ENCODE results near the gene TTC23.

Gene TTC23

GRCh38 chr15:99209326-99209725 is 40.1 kb downstream of the TTC23 start:
- Histone ChIP-seq H3K4me1 (ENCODE audit: control insufficient read depth, insufficient read depth, low read depth, low read length) (peaks cover 7% of the 10 kb centered on the region), H3K27me3 (ENCODE audit: control insufficient read depth in 1 of 2, insufficient read depth in 1 of 2, low read length in 2 of 2) (no peaks in the 10 kb centered on the region), H2BK12ac (ENCODE audit: low read length in 2 of 2) (no peak overlapping the region), H4K8ac (ENCODE audit: low read length) (no peak overlapping the region), H2AFZ (ENCODE audit: low read depth, low read length) (no peak overlapping the region), H3K23ac (ENCODE audit: low read length in 2 of 2) (no peak overlapping the region), H2BK120ac (ENCODE audit: low read depth, low read length) (no peak overlapping the region), H3K4me3 (ENCODE audit: insufficient read depth in 1 of 2, low read depth in 1 of 2, low read length in 2 of 2) (no peak overlapping the region), H3K4ac (ENCODE audit: low read depth in 1 of 2, low read length in 2 of 2) (no peak overlapping the region), H3K79me1 (replicated peaks; ENCODE audit: low read length, poor library complexity, severe bottlenecking) (peaks cover 5% of the 10 kb centered on the region), H3K9ac (ENCODE audit: low read length) (no peak overlapping the region), H3K14ac (ENCODE audit: low read length in 2 of 2) (no peak overlapping the region), H2BK5ac (ENCODE audit: low read depth, low read length, poor library complexity, severe bottlenecking) (no peak overlapping the region), H3K18ac (ENCODE audit: low read depth in 1 of 2, low read length in 2 of 2) (no peak overlapping the region), H2BK15ac (ENCODE audit: low read depth, poor library complexity, severe bottlenecking) (no peak overlapping the region), H3K27ac (ENCODE audit: low read length, poor library complexity, severe bottlenecking) (no peak overlapping the region), H3K36me3 (ENCODE audit: control insufficient read depth in 1 of 2, insufficient read depth in 2 of 2, low read depth in 1 of 2, low read length in 2 of 2) (peaks cover 2 to 24% of the 10 kb centered on the region in 2 experiments), H2AK5ac (ENCODE audit: low read length, severe bottlenecking) (no peak overlapping the region), H4K91ac (ENCODE audit: low read length) (no peak overlapping the region), H3K4me2 (ENCODE audit: low read length, poor library complexity, severe bottlenecking) (no peak overlapping the region), H3K9me3 (ENCODE audit: control insufficient read depth, low read length) (no peaks in the 10 kb centered on the region)
- no CpG with 5 or more reads among the region's 2 CpGs for WGBS
- no peak for DNase-seq

DNA sequence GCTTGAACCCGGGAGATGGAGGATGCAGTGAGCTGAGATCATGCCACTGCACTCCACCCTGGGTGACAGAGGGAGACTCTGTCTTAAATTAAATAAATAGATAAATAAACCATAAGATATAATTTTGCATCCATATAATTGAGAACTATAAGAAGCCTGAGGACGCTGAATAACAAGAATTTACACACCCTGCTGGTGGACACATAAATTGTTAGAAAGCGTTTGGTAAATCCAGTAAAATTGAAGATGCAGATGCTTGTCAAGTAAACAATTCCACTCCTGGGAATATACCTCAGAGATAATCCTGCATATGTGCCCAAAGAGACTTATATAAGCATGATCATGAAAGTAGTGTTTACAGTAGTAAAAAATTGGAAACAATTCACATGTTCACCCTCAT is 41.7 kb downstream of the TTC23 start:
- Histone ChIP-seq H3K36me3 (ENCODE audit: control insufficient read depth in 1 of 2, insufficient read depth in 2 of 2, low read depth in 1 of 2, low read length in 2 of 2) (peaks cover 0 to 24% of the 10 kb centered on the region in 2 experiments), H3K4ac (ENCODE audit: low read depth in 1 of 2, low read length in 2 of 2) (no peak overlapping the region), H4K8ac (ENCODE audit: low read length) (no peak overlapping the region), H2BK5ac (ENCODE audit: low read depth, low read length, poor library complexity, severe bottlenecking) (no peak overlapping the region), H2BK15ac (ENCODE audit: low read depth, poor library complexity, severe bottlenecking) (no peak overlapping the region), H3K4me1 (ENCODE audit: control insufficient read depth, insufficient read depth, low read depth, low read length) (peaks cover 6% of the 10 kb centered on the region), H3K4me2 (ENCODE audit: low read length, poor library complexity, severe bottlenecking) (no peak overlapping the region), H2AK5ac (ENCODE audit: low read length, severe bottlenecking) (no peak overlapping the region), H2BK12ac (ENCODE audit: low read length in 2 of 2) (no peak overlapping the region), H3K23ac (ENCODE audit: low read length in 2 of 2) (no peak overlapping the region), H3K27me3 (ENCODE audit: control insufficient read depth in 1 of 2, insufficient read depth in 1 of 2, low read length in 2 of 2) (no peaks in the 10 kb centered on the region), H3K27ac (ENCODE audit: low read length, poor library complexity, severe bottlenecking) (no peak overlapping the region), H3K9me3 (ENCODE audit: control insufficient read depth, low read length) (no peaks in the 10 kb centered on the region), H2AFZ (ENCODE audit: low read depth, low read length) (no peak overlapping the region), H4K91ac (ENCODE audit: low read length) (no peak overlapping the region), H3K4me3 (ENCODE audit: insufficient read depth in 1 of 2, low read depth in 1 of 2, low read length in 2 of 2) (no peak overlapping the region), H2BK120ac (ENCODE audit: low read depth, low read length) (no peak overlapping the region), H3K14ac (ENCODE audit: low read length in 2 of 2) (no peak overlapping the region), H3K9ac (ENCODE audit: low read length) (no peak overlapping the region), H3K79me1 (replicated peaks; ENCODE audit: low read length, poor library complexity, severe bottlenecking) (peaks cover 5% of the 10 kb centered on the region), H3K18ac (ENCODE audit: low read depth in 1 of 2, low read length in 2 of 2) (no peak overlapping the region)
- DNase-seq: no peak
- 100% methylated on average over 1 of the region's 3 CpGs for WGBS

- H3K36me3 ChIP-seq (ENCODE audit: control insufficient read depth in 1 of 2, insufficient read depth in 2 of 2, low read depth in 1 of 2, low read length in 2 of 2): peaks cover 4 to 28% of the 10 kb centered on the region in 2 experiments
- H2BK5ac ChIP-seq (ENCODE audit: low read depth, low read length, poor library complexity, severe bottlenecking): no peak overlapping the region
- no peak overlapping the region for H3K23ac ChIP-seq (ENCODE audit: low read length in 2 of 2)
- H2BK15ac ChIP-seq (ENCODE audit: low read depth, poor library complexity, severe bottlenecking): no peak overlapping the region
- no peak overlapping the region for H3K14ac ChIP-seq (ENCODE audit: low read length in 2 of 2)
- no peak overlapping the region for H2BK12ac ChIP-seq (ENCODE audit: low read length in 2 of 2)
- H4K91ac ChIP-seq (ENCODE audit: low read length): no peak overlapping the region
- DNase-seq: no peak
- H2BK120ac ChIP-seq (ENCODE audit: low read depth, low read length): no peak overlapping the region
- H4K8ac ChIP-seq (ENCODE audit: low read length): no peak overlapping the region
- H2AK5ac ChIP-seq (ENCODE audit: low read length, severe bottlenecking): no peak overlapping the region
- H3K79me1 ChIP-seq (replicated peaks; ENCODE audit: low read length, poor library complexity, severe bottlenecking): peaks cover 3% of the 10 kb centered on the region
- H2AFZ ChIP-seq (ENCODE audit: low read depth, low read length): no peak overlapping the region
- no peak overlapping the region for H3K4me2 ChIP-seq (ENCODE audit: low read length, poor library complexity, severe bottlenecking)
- H3K27me3 ChIP-seq (ENCODE audit: control insufficient read depth in 1 of 2, insufficient read depth in 1 of 2, low read length in 2 of 2): no peaks in the 10 kb centered on the region
- WGBS: 83% methylated on average over 2 of the region's 2 CpGs
- H3K4me1 ChIP-seq (ENCODE audit: control insufficient read depth, insufficient read depth, low read depth, low read length): no peaks in the 10 kb centered on the region
- no peak overlapping the region for H3K18ac ChIP-seq (ENCODE audit: low read depth in 1 of 2, low read length in 2 of 2)
- H3K4ac ChIP-seq (ENCODE audit: low read depth in 1 of 2, low read length in 2 of 2): no peak overlapping the region
- no peaks in the 10 kb centered on the region for H3K9me3 ChIP-seq (ENCODE audit: control insufficient read depth, low read length)
- no peak overlapping the region for H3K4me3 ChIP-seq (ENCODE audit: insufficient read depth in 1 of 2, low read depth in 1 of 2, low read length in 2 of 2)
- H3K9ac ChIP-seq (ENCODE audit: low read length): no peak overlapping the region
- no peak overlapping the region for H3K27ac ChIP-seq (ENCODE audit: low read length, poor library complexity, severe bottlenecking)
These were observed 47.2 kb downstream of the TTC23 start for GRCh38 chr15:99202176-99202552.

GRCh38 chr15:99201408-99202175 is 47.8 kb downstream of the TTC23 start:
- no peak overlapping the region for H3K23ac ChIP-seq (ENCODE audit: low read length in 2 of 2)
- no peak overlapping the region for H2BK5ac ChIP-seq (ENCODE audit: low read depth, low read length, poor library complexity, severe bottlenecking)
- H2AK5ac ChIP-seq (ENCODE audit: low read length, severe bottlenecking): no peak overlapping the region
- 99% methylated on average over 3 of the region's 6 CpGs for WGBS
- H3K9me3 ChIP-seq (ENCODE audit: control insufficient read depth, low read length): no peaks in the 10 kb centered on the region
- H3K27ac ChIP-seq (ENCODE audit: low read length, poor library complexity, severe bottlenecking): no peak overlapping the region
- no peaks in the 10 kb centered on the region for H3K4me1 ChIP-seq (ENCODE audit: control insufficient read depth, insufficient read depth, low read depth, low read length)
- H3K4me2 ChIP-seq (ENCODE audit: low read length, poor library complexity, severe bottlenecking): no peak overlapping the region
- no peak overlapping the region for H4K8ac ChIP-seq (ENCODE audit: low read length)
- peaks cover 4 to 31% of the 10 kb centered on the region in 2 experiments for H3K36me3 ChIP-seq (ENCODE audit: control insufficient read depth in 1 of 2, insufficient read depth in 2 of 2, low read depth in 1 of 2, low read length in 2 of 2)
- H3K18ac ChIP-seq (ENCODE audit: low read depth in 1 of 2, low read length in 2 of 2): no peak overlapping the region
- DNase-seq: no peak
- no peak overlapping the region for H3K14ac ChIP-seq (ENCODE audit: low read length in 2 of 2)
- no peak overlapping the region for H3K4ac ChIP-seq (ENCODE audit: low read depth in 1 of 2, low read length in 2 of 2)
- no peak overlapping the region for H2BK15ac ChIP-seq (ENCODE audit: low read depth, poor library complexity, severe bottlenecking)
- no peak overlapping the region for H2BK120ac ChIP-seq (ENCODE audit: low read depth, low read length)
- no peak overlapping the region for H2AFZ ChIP-seq (ENCODE audit: low read depth, low read length)
- H4K91ac ChIP-seq (ENCODE audit: low read length): no peak overlapping the region
- H3K27me3 ChIP-seq (ENCODE audit: control insufficient read depth in 1 of 2, insufficient read depth in 1 of 2, low read length in 2 of 2): no peaks in the 10 kb centered on the region
- H3K4me3 ChIP-seq (ENCODE audit: insufficient read depth in 1 of 2, low read depth in 1 of 2, low read length in 2 of 2): no peak overlapping the region
- H3K9ac ChIP-seq (ENCODE audit: low read length): no peak overlapping the region
- H2BK12ac ChIP-seq (ENCODE audit: low read length in 2 of 2): no peak overlapping the region
- peaks cover 3% of the 10 kb centered on the region for H3K79me1 ChIP-seq (replicated peaks; ENCODE audit: low read length, poor library complexity, severe bottlenecking)
